Endometrial microvascular endothelial cells (primary cell): ENCODE measurements around the gene TMEM26. TPM values are rescaled to one million over a fixed set of nuclear protein-coding genes. Genes with fewer than 3 reads are reported as not detected.
"Not testable (repeated sequence)": the region's sequence is repeated elsewhere in the genome, so short reads cannot be mapped to it uniquely, and the experiment has no call there.

ENCODE experiments used
- in situ Hi-C: cut with HindIII; loops from 2 replicates; pipeline ENCODE4 v1.10.0; 2017; ENCODE audit warnings: low sequenced_read_pairs, low pct_unique_long_range_greater_than_20kb; ENCODE audit errors: inconsistent ontology term
- total RNA-seq: library from RNA; depleted of rRNA; stranded (reverse); fragments of >200 nt; gene quantifications from one replicate; pipeline ENCODE4 v1.2.3, GENCODE V29; 2015; ENCODE audit errors: inconsistent ontology term

Gene TMEM26
- total RNA-seq, 1 donor from 2014 or later = not detected

DNA sequence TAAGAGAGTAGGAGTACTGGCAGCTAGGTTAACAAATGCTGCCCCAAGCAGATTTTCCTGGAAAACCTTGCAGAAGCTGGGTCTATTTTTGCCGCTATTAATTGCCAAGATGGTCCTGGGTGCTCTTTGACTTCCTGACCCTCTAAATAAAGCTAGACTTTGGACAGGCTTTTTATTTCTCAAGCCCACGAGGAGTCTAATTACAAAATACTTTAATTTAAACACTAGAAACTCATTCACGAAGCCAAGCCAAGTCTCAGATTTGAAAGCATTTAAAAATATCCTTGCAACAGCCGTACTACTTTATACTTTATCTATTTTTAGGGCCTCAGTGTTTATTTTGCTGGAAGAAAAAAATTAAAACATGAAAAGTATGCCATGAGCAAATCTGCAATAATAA is 45.1 kb downstream of the TMEM26 start:
- in situ Hi-C loops = no loop called here

DNA sequence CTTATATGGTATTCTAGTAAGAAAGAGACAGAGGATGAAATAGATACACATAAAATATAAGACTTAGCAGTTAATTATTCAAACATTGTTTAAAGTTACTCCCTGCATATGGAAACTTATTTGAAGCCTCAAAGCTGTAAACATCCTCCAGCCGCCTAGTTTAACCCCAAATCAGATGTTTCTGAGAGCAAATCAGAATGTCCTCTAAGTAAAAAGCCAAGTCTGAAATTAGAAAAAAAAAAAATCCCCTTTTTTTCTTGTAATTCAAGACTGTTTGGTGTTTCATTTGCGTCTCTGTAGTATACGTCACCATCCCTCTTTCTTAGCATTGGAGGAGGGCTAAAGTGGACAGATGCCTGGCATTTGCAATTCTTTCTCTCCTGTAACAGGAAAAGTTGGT is 46.4 kb downstream of the TMEM26 start:
- in situ Hi-C loops = no loop called here

DNA sequence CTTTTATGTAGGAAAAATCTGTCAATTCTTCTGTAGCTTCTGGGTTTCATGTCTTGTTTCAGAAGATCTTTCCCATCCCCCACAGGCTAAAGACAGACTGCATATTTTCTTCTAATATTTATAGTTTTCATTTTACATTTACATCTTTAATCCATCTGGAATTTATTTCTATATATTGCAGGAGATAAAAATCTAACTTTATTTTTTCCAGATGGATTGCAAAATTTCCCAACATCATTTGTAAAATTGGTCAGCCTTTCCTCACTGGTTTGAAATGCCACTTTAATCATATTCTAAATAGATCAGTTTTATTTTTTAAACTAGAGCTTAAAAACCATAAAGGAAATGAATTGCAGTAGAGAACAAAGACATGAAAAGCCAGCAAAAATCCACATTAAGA is 46.9 kb downstream of the TMEM26 start:
- in situ Hi-C loops = no loop called here

DNA sequence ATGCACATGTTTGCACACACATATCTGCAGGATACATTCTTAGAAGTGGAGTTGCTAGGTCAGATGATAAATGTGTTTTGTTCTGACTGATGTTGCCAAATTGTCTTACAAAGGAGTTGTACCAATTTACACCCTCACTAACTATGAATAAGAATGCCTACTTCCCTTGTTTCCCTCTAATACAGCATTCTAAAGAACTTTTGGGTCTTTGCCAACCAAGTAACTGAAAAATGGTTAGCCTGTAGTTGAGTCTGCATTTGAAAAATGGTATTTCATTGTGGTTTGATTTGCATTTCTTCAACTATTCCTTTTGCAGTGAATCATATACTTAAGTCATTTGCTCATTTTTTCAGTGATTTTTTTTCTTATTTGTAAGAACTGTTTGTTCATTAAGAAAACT is 48.4 kb downstream of the TMEM26 start:
- in situ Hi-C loops = no loop called here

GRCh38 chr10:61400524-61400923 is 52.7 kb downstream of the TMEM26 start:
- in situ Hi-C loops = no loop called here

DNA sequence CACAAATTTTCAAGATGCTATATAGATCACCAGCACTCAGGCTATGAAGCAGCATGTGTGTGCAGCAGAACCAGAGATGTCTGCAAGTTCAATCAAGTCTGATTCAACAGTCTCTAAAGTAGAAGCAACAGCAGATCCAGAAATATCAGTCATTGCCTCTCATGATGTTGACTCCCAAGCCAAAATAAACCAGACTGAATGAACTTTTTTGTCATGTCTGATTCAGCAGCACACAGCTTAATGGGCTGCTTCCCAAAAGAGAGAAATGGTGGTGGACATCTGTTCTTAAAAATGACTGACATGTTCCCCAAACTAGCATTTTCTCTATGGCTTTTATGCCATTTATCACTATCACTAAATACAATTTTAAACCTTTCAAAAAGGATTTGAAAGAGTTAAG is 53.8 kb downstream of the TMEM26 start:
- in situ Hi-C loops = no loop called here

- in situ Hi-C loops = no loop called here
These were observed 54.6 kb downstream of the TMEM26 start for GRCh38 chr10:61398366-61399129.

DNA sequence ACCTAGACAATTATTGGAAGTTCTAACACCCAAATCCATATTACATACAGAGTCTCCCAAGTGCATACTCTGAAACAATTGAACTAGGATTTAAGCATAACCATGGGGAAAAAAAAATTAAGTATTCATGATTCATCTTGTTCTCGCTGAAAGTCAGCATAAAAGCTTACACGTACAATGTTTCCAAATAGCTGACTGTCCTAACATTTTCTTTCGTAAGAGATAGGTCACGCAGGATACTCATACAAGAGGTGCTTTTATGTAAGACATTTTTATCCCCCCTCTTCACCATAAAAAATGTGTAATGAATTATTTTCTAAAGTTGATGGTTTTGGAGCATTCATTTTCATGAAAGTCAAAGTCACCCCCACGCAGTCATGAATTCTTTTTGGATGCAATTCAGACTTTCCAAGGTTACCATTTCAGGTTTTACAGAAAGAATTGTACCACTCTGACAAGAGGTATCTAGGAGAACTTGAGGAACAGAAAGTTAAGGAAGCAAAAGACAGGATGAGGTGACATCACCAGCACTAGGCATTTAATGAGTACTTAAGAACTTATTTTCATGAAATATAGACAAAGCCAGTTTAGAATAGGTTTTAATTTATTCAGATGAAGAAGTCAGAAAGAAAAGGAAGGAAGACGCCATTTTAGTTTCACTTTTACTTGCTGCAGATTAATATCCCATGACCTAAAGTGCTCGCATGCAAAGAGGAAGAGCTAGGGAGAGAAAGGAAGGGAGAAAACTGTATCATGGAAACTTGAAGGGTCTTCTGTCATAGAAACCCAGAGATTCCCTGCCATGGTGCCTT is 55.8 kb downstream of the TMEM26 start:
- in situ Hi-C loops = no loop called here

DNA sequence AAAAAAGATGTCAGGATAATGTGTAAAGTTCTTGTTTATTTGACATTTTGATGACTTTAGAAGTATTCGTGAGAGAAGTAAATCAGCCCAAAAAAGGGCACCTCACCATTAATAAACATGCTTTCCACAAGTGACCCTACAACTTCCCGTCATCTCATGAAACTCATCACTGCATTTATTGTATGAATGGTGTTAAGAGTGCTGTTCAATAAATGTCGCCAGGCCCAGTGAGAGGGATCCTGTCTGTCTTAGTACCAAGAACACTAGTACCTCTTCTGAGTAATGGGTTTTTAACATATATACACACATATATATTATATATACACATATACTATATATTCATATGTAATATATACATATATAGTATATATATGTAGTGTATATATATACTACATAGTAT is 61.9 kb downstream of the TMEM26 start:
- in situ Hi-C loops = no loop called here

DNA sequence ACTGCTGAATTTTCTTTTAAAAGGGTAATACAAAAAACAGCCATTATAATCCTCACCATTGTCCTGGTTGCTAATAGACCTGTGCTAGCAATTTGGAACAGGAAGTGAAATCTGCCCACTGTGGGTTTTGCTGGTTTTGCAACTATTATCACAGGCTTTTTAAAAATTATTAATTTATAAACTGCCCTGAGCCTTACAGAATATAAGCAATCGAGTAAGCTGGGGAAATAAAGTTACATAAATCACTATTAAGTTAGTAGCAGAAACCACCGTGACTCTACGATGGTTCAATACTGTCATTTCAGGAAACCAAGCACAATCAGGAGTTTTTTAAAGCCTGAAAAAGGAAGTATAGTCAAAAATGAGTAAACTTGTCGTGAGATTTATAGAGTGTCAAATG is 62.3 kb downstream of the TMEM26 start:
- in situ Hi-C loops = no loop called here

DNA sequence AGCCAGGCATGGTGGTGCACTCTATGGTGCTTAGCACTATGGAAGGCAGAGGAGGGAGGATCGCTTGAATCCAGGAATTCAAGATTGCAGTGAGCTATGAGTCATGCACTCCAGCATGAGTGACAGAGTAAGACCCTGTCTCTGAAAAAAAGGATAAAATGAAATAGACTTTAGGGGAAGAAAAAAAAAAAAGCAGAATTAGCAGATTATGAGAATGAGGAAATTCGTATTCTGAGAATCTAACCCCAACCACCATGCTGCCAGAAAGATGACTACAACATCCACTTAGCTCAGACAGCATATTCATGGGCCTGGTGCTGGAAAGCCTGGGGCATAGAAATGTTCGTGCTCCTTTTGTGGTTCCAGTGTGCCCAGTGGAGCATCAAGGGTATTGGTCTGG is 63.3 kb downstream of the TMEM26 start:
- in situ Hi-C loops = no loop called here

GRCh38 chr10:61388986-61389385 is 64.2 kb downstream of the TMEM26 start:
- in situ Hi-C loops = not testable (repeated sequence)

GRCh38 chr10:61385231-61386001 is 67.8 kb downstream of the TMEM26 start:
- in situ Hi-C loops = no loop called here

- in situ Hi-C loops = not testable (repeated sequence)
These were observed 72.0 kb downstream of the TMEM26 start for GRCh38 chr10:61381153-61381552.

DNA sequence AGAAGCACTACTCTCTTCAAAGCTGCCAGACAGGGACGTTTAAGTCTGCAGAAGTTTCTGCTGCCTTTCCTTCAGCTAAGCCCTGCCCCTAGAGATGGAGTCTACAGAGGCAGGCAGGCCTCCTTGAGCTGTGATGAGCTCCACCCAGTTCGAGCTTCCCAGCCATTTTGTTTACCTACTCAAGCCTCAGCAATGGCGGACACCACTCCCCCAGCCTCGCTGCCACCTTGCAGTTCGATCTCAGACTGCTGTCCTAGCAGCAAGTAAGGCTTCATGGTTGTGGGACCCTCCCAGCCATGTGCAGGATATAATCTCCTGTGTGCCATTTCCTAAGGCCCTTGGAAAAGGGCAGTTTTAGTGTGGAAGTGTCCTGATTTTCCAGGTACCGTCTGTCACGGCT is 74.3 kb downstream of the TMEM26 start:
- in situ Hi-C loops = no loop called here

DNA sequence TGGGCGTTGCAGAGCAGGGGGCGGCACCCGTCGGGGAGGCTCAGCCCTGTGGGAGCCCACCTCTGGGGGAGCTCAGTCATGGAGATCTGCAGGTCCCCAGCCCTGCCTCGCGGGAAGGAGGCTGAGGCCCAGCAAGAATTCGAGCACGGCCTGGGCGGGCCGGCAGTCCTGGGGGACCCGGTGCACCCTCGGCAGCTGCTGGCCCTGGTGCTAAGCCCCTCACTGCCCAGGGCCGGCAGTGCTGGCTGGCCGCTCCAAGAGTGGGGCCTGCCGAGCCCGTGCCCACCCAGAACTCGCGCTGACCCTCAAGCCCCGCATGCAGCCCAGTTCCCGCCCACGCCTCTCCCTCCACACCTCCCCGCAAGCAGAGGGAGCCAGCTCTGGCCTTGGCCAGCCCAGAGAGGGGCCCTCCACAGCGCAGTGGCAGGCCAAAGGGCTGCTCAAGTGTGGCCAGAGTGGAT is 76.2 kb downstream of the TMEM26 start:
- in situ Hi-C loops = no loop called here

GRCh38 chr10:61376377-61376776 is 76.8 kb downstream of the TMEM26 start:
- in situ Hi-C loops = no loop called here

GRCh38 chr10:61366365-61366764 is 86.8 kb downstream of the TMEM26 start:
- in situ Hi-C loops = no loop called here

- in situ Hi-C loops = no loop called here
These were observed 88.6 kb downstream of the TMEM26 start for GRCh38 chr10:61364619-61365018.
